Left hindlimb (tissue), 1 donor: ENCODE results near the gene JAG2.

ENCODE experiments used
- DNase-seq: peaks from one replicate; pipeline ENCODE4 v3.0.0-alpha.2; 2018

Gene JAG2

DNA sequence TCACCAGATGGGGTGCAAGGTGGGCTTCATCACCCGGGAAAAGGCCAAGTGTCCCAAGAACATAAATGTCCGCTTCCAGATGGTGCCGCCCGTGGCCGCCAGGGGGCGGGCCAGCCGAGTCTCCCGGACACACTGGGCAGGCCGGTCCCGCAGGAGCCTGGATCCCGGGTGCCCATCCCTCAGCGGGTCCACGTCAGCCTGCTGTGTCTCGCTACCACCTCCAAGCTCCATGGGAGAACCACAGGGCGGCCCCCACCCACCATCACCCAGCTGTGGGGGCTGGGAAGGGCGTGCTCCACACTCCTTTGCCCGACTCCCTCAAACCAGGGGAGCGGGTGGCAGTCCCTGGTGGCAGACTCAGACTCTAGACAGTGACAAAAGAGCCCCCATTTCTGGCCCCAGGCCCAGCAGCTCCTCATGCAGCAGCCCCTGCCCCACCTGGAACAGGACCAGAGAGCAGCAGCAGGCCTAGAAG lies 34.5 kb upstream of the JAG2 start:
- DNase-seq, result peak; percentile 79

GRCh38 chr14:105201925-105202513 lies 33.4 kb upstream of the JAG2 start:
- no peak for DNase-seq

- DNase-seq, result no peak
Observed at GRCh38 chr14:105201156-105201924, 32.8 kb upstream of the JAG2 start.

DNA sequence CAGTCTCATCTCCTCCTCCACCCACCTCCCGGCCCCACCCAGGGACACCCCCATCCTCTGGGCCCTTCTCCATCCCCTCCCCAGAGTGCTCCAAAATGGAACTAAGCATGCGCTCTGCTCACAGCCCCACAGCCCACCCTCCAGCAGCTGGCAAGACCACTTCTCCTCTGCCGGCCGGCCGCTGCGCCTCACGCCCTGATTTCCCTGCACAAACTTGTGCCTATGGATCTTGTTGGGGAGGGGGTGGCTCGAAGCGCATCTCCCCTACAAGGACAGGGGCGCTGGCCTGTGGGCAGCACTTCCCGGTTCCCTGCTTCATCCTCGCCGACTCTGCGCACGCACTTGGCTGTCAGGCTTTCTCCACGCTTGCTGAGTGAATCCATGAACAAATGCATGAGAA lies 32.1 kb upstream of the JAG2 start:
- DNase-seq, result no peak

GRCh38 chr14:105200074-105200473 lies 31.5 kb upstream of the JAG2 start:
- DNase-seq, result no peak

DNA sequence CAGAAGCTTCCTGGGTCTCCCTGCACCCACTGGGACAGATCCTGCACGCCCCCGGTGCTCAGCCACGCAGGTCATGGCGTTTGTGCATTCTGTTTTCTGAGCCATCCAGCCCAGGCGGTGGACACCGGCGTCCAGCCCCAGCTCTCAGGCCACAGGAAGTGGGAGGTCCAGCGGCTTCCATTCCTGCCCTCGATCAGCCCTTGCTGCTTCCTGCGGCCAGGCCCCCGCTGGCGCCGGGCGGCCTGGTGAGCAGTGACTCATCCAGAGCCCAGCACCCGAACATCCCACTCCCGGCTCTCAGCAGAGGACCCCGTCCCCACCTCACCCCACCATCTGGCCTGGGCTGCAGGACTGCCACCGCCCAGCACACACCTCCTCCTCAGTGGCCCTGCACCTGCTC lies 30.5 kb upstream of the JAG2 start:
- no peak for DNase-seq

DNA sequence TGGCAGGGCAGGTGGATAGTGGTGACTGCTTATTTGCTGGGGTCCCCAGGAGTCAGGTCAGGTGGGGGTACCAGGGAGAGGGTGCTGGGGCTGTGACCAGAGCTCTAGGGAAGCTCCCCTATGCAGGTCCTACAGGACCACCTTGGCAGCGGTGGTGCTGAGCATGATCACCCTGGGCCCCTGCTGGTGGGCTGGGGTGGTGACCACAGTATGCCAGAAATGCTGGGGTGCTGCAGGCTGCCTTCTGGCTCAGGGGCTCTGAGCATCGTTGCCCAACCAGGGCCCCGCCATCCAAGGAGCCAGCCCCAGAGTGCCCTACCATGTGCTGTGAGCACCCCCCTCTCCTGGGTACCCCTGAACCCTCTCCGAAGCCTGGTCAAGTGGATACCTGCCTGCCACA lies 30.0 kb upstream of the JAG2 start:
- DNase-seq, result no peak

GRCh38 chr14:105197211-105197641 lies 28.6 kb upstream of the JAG2 start:
- DNase-seq, result peak; percentile 83

DNA sequence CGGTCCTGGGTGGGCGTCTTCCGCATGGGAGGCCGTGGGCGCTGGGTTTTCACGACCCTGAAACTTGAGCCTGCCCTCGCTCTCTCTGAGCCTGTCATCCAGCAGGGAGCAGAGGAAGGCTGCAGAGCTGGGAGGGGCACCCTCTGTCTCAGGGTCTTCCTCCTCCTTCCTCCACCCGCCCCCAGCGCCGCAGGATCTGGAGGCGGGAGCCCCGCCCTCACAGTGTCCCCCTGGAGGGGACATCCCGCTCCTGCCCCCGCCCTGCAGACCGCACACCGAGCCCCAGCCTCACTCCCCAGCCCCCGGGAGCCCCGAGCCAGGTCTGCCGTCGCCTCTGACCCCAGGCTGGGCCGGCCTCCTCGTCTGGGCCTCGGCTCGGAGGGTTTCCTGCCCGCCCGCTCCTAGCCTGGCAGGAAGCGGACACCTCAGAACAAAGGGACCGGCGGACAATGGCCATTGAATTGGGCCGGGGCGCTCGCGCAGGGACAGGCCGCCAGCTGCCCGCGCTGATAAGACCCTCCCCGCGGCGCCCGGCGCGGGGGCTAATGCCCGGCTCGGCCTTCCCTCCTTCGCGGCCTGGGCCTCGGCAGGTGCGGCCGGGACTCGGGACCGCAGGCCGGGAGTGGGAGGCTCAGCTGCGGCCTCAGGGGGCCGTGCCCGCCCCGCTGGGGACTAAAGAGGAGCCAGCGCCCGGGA lies 27.8 kb upstream of the JAG2 start:
- DNase-seq, result peak; percentile 69

DNA sequence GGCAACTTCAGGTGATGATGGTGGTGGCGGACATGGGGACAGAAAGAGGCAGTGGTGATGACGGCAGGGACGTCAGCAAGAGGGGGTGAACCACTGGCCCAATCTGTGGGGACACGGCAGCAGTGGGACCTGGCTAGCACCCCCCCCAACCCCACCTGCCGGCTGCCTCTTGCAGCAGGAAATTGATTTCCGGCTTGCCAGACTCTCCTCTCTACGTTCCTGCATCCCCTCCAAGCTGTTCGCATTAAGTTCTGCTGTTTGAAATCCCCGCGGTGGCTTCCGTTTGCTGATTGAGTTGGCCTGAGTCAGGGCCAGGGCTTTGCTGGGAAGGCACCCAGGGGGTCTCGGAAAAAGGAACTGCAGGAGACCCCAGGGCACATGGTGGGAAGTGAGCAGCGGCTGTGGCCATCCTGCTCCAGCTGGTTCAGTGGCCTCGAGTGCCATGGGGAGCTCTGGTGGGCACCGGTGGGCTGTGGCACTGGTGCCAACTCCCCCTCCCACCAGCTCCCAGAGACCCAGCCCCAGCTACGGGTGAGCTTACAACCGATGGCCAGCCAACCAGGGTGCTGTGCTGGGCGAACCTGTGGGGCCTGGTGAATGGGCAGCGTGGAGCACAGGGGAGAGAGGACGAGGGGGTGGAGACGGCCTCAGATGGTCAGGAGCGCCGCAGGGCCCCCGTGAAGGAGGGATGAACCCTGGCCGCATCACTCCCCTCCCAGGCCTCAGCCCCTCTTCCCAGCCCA lies 27.1 kb upstream of the JAG2 start:
- no peak for DNase-seq

- no peak for DNase-seq
Observed at GRCh38 chr14:105195051-105195450, 26.5 kb upstream of the JAG2 start.

DNA sequence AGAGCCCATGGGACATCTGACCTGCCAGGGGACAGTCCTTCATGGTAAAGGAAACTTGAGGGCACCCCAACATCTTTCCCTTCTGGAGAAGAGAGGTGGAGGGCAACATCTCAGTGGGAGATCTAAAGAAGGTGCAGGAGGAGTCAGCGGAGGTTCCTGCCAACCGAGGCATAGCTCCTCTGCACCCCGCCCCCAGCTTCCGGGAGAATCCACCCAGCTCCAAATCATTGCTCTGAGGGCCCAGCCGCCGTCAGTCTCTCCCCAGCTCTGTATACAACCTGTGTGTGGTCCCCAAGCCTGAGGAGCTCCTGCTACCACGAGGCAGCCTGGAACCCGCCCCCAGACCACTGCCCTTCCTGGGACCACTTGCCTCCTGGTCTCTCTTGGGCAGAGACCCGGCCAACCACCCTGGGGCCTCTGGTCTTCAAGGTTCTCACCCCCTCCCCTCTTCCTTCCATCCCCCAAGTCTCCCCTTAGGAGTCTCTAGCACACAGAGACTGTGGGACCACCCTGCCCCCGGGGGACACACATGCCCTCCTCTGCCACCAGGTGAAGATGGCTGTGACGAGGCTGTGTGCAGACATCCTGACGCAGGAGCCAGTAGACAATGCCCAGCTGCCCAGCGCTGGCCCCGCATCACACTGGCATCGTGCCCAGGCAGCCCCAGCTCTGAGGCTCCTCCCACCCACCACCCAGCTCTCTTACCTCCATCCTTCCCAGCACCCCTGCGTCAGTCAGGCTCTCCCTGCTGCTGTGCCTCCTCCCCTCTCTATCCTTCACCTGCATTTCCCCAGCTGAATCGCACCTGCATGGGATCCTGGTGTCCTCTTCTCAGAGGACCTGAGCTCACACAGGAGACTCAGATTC lies 25.6 kb upstream of the JAG2 start:
- no peak for DNase-seq

DNA sequence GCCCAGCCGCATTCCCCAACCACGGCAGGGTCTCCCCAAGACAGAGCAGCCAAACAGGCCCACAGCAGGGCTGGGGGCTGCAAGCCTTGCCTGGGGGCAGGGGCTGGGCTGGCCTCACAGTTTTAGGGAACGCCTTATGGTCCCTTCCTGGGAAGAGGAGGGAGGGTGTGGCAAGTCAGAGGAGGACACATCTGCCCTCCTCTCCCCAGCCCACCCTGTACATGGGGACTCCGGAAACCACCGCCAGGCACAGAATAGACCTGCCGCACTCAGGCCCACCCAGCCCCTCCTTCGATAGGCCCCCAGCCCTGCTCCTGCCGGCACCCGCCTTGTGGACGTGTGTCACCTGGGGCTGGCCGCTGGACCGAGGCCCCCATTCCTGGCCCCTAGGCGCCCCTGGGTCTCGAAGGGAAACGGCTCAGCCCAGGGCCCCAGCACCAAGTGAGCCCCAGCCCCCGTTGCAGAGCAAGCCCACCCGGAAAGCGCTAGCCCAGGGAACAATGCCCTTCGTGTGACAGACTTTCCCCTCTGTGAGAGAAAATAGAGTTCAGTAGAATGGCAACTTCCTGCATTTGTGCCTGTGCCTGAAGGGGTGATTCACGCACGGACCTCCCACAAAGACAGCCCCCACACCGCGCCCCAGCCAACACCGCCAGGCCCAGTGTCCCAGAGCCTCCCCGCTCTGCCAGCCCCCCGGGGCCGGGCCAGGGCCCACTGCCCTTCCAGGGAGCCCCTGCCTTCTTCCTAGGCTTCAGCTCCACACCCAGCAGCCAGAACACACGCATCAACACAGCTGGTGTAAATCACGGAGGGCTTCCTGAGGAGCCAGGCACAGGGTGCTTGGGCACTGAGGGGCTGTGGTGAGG lies 24.5 kb upstream of the JAG2 start:
- DNase-seq, result no peak

DNA sequence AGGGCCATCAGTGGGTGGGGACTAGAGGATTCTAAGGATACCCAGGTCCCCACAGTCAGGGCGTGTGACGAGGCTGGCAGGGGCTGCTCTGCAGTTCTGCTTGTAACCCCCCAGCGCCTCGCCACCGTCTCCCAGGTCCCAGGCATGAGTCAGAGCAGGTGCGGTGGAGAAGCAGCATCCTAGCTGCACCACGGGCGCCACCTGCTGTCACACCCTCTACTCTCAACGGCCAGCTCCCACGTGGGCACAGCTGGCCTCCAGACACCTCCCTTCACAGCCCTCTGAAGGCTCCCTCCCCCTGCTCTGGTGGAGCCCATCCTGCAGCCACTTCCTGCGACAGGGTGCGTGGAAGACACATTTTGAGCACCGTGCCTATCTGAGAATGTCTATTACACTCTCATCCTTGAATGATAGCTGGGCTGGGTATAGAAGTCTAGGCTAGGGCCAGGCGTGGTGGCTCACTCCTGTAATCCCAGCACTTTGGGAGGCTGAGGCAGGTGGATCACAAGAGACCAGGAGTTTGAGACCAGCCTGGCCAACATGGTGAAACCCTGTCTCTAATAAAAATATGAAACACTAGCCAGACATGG lies 19.5 kb upstream of the JAG2 start:
- DNase-seq, result no peak

DNA sequence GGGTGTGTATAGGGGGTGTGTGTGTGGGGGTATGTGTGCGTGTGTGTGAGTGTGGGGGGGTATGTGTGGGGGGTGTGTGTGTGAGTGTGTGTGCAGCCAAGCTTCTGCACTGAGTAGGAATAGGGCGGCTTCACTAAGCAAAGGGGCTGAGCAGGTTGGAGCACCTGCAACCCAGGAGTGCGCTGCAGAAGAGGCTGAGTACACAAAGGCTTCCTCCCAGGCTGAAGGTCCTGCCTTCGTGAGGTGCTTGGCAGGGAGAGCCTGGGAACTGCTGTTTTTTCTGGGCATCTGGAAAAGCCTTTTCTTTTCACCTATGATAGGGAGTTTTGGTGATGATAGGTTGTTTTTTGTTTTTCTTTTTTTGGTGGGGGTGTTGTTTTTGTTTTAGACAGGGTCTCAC lies 18.5 kb upstream of the JAG2 start:
- DNase-seq, result no peak

DNA sequence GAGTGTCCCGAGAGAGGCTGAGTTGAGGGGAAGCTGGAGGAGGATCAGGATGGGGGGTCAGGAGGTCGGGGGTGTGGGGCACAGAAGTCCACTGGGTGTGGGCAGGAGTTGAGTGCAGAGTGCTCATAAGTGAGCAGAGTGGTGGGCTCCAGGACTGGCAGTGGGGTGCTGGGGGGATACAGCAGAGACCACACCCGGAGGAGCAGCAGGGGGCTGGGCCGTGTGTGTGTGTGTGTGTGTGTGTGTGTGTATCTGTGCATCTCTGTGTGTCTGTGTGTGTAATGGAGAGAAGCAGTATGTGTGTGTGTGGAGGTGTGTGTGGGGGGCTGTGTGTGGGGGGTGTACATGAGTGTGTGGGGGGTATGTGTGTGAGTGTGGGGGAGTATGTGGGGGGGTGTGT lies 17.4 kb upstream of the JAG2 start:
- no peak for DNase-seq

DNA sequence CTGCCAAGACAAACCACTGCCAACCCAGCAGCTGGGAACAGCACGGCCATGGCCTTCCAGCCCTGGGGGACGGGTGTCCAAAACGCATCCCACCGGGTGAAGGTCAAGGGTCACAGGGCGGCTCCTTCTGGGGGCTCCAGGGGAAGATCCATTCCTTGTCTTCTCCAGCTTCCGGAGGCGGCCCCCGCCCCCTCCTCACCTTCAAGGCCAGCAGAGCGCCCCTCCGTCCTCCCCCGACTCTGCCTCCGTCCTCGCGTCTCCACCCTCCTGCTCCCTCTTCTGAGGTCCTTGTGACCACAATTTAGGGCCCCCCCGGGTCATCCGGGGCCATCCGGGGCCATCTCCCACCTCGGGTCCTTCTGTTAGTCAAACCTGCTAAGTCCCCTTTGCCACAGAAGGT lies 16.4 kb upstream of the JAG2 start:
- DNase-seq, result no peak

GRCh38 chr14:105184461-105184860 lies 15.9 kb upstream of the JAG2 start:
- no peak for DNase-seq

DNA sequence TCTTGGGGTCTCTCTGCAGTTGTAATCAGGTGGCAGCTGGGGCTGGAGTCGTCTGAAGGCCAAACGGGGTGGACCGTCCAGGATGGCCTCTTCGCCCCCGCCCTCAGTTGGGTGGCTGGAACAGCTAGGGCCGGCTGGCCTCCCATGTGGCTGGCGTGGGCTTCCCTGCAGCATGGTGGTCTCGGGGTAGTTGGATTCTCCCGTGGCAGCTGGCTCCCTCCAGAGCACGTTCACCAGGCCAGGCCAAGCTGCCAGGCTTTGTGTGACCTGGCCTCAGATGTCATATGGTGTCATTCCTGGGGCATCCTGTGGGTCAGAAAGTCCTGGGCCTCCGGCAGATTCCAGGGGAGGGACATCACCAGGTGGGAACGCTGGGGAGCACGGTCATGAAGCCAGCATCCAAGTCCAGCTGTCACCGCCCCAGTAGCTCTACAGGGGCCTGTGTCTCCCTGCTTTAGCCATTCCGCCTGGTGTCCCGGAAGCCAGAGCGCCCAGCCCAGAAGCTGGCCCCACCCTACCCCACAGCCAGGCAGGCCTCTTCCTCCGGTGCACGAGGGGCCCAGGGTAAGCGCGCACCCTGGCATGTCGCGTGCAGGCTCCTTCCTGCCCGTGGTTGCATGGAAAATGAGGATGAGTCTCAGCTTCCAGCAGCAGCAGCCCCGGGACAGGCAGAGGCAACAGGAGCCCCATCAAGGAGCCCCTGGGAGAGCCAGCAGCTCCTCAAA lies 13.9 kb upstream of the JAG2 start:
- no peak for DNase-seq
